Measurements from ENCODE around the gene ZC3H7B. TPM values are rescaled to one million over a fixed set of nuclear protein-coding genes. Genes with fewer than 3 reads are reported as not detected.
A peak's percentile ranks its signal among the peaks of the same experiment; 100 is the strongest.

Gene ZC3H7B
- polyA plus RNA-seq, 1 experiment: 59.4 TPM

DNA sequence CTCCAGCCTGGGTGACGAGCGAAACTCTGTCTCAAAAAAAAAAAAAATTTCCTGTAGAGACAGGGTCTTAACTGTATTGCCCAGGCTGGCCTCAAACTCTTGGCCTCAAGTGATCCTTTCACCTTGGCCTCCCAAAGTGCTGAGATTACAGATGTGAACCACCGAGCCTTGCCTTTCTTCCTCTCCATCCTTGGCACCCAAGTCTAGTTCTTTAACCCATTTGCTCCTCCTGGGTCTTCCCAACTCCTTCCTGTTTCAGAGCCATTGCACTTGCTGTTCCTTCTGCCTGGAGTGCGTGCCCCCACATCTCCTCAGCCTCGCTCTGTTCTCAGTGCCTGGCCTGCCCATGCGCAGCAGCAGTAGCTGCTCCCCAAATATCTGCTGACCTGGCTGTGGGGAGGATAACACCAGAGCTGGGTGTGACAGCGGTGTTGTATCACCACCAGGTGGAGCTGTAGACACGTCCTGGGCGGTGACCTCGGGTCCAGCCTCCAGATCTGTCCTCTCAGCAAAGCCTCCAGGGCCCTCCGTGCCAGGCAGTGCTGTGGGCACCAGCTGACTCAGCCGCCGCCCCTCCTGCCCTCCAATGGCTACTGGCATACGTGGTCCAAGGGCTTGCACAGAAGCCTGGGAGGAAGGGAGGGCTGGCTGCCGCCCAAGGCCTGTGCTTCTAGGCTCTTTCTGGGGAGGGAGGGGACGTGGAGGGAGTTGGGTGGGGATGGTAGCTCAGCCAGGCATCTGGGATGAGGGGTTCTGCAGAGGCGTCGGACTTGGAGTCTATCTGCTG lies 102.4 kb downstream of the ZC3H7B start:
- ChIA-PET CTCF (interaction anchor here (0.5 to 6.9 kb wide), 31 partner anchors 9 to 194 kb away, joined by 3 to 170 read pairs (median 5); partner anchors contain the start of genes ACO2, CSDC2, PHF5A and POLR3H), POLR2A (no interaction called here)
- no peak for DNase-seq (ENCODE audit: low read depth)
- no peaks in the 10 kb centered on the region for H3K27me3 ChIP-seq (ENCODE audit: control insufficient read depth, insufficient read depth, low read length)
- H3K4me3 ChIP-seq (ENCODE audit: low read depth, low read length): no peak overlapping the region
- no peaks in the 10 kb centered on the region for H3K36me3 ChIP-seq (ENCODE audit: control insufficient read depth, insufficient read depth, low read length)
- TF ChIP-seq, protein P1, sequence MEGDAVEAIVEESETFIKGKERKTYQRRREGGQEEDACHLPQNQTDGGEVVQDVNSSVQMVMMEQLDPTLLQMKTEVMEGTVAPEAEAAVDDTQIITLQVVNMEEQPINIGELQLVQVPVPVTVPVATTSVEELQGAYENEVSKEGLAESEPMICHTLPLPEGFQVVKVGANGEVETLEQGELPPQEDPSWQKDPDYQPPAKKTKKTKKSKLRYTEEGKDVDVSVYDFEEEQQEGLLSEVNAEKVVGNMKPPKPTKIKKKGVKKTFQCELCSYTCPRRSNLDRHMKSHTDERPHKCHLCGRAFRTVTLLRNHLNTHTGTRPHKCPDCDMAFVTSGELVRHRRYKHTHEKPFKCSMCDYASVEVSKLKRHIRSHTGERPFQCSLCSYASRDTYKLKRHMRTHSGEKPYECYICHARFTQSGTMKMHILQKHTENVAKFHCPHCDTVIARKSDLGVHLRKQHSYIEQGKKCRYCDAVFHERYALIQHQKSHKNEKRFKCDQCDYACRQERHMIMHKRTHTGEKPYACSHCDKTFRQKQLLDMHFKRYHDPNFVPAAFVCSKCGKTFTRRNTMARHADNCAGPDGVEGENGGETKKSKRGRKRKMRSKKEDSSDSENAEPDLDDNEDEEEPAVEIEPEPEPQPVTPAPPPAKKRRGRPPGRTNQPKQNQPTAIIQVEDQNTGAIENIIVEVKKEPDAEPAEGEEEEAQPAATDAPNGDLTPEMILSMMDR (IDR thresholded peaks at IDR 0.05; ENCODE audit: insufficient read depth, low read depth, low read length): peak; percentile 98

DNA sequence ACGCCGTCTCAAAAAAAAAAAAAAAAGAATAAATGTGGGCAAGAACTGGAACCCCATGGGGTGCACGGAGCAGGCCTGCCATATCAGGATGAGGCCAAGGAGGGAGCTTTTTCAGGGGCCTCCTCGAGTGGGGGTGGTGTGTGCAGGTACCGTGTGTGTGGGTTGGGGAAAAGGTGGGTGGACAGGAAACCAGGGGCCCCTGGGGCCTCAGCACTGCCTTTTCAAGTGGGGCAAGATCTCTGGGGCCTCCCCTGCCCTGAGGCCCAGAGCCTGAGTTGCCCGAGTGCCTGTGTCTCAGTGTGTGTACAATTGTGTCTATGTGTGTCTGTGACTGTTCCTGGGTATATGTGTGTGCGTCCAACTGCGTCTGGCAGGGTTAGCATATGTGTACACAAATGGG lies 104.3 kb downstream of the ZC3H7B start:
- H3K4me3 ChIP-seq (ENCODE audit: low read depth, low read length): no peak overlapping the region
- POLR2A ChIA-PET: no interaction called here
- DNase-seq (ENCODE audit: low read depth): no peak
- no peaks in the 10 kb centered on the region for H3K27me3 ChIP-seq (ENCODE audit: control insufficient read depth, insufficient read depth, low read length)
- H3K36me3 ChIP-seq (ENCODE audit: control insufficient read depth, insufficient read depth, low read length): no peaks in the 10 kb centered on the region
- CTCF ChIA-PET: interaction anchor here (1.8 to 6.9 kb wide), 4 partner anchors 40 to 120 kb away, joined by 10 to 170 read pairs (median 55); partner anchors contain the start of gene TOB2
- TF ChIP-seq, protein P1 (IDR thresholded peaks at IDR 0.05; ENCODE audit: insufficient read depth, low read depth, low read length): no peak

- ChIA-PET POLR2A (no interaction called here), CTCF (interaction anchor here (1.8 kb wide), 1 partner anchor 111 kb away, joined by 10 read pairs; no protein-coding TSS in a partner anchor)
- H3K4me3 ChIP-seq (ENCODE audit: low read depth, low read length): no peak overlapping the region
These were observed 105.1 kb downstream of the ZC3H7B start for GRCh38 chr22:41406410-41406809.

GRCh38 chr22:41407433-41407832 lies 106.1 kb downstream of the ZC3H7B start:
- H3K36me3 ChIP-seq (ENCODE audit: control insufficient read depth, insufficient read depth, low read length): no peaks in the 10 kb centered on the region
- no peaks in the 10 kb centered on the region for H3K27me3 ChIP-seq (ENCODE audit: control insufficient read depth, insufficient read depth, low read length)
- TF ChIP-seq, protein P1 (IDR thresholded peaks at IDR 0.05; ENCODE audit: insufficient read depth, low read depth, low read length): no peak
- CTCF ChIA-PET: interaction anchor here (0.7 to 1.8 kb wide), 2 partner anchors 106 to 110 kb away, joined by 3 to 10 read pairs; no protein-coding TSS in a partner anchor
- no peak for DNase-seq (ENCODE audit: low read depth)
- H3K4me3 ChIP-seq (ENCODE audit: low read depth, low read length): no peak overlapping the region
- POLR2A ChIA-PET: no interaction called here

More at GRCh38 chr22:41406410-41406809, 105.1 kb downstream of the ZC3H7B start:
- Histone ChIP-seq H3K27me3 (ENCODE audit: control insufficient read depth, insufficient read depth, low read length) (no peaks in the 10 kb centered on the region), H3K36me3 (ENCODE audit: control insufficient read depth, insufficient read depth, low read length) (no peaks in the 10 kb centered on the region)
- TF ChIP-seq, protein P1 (IDR thresholded peaks at IDR 0.05; ENCODE audit: insufficient read depth, low read depth, low read length): no peak
- no peak for DNase-seq (ENCODE audit: low read depth)

- Histone ChIP-seq H3K27me3 (ENCODE audit: control insufficient read depth, insufficient read depth, low read length) (no peaks in the 10 kb centered on the region), H3K4me3 (ENCODE audit: low read depth, low read length) (no peak overlapping the region), H3K36me3 (ENCODE audit: control insufficient read depth, insufficient read depth, low read length) (no peaks in the 10 kb centered on the region)
- ChIA-PET POLR2A (no interaction called here), CTCF (no interaction called here)
- TF ChIP-seq, protein P1 (IDR thresholded peaks at IDR 0.05; ENCODE audit: insufficient read depth, low read depth, low read length): no peak
- no peak for DNase-seq (ENCODE audit: low read depth)
These were observed 107.3 kb downstream of the ZC3H7B start for GRCh38 chr22:41408665-41409064.

Small RNA genes within 50 kb of the gene (small RNA-seq; reads per million reads assigned to genes)
- gene MIR6889 (ENCODE audit: insufficient read length, low read depth, low replicate concordance) (not detected), gene RNU6-495P (ENCODE audit: insufficient read length, low read depth, low replicate concordance) (not detected)

Other genes starting within 250 kb of the ZC3H7B start
- gene EP300, start 208.9 kb upstream of the ZC3H7B start, polyA plus RNA-seq (2011; rRNA removed): 11.2 and 13.0 TPM in 2 replicates
- 17.8 and 26.5 TPM in 2 replicates for gene L3MBTL2, start 96.2 kb upstream of the ZC3H7B start, polyA plus RNA-seq (2011; rRNA removed)
- gene CHADL, start 60.6 kb upstream of the ZC3H7B start, polyA plus RNA-seq (2011; rRNA removed): 0.51 and 0.70 TPM in 2 replicates
- 88.5 and 145 TPM in 2 replicates for gene RANGAP1, start 15.3 kb upstream of the ZC3H7B start, polyA plus RNA-seq (2011; rRNA removed)
- gene TEF, start 80.4 kb downstream of the ZC3H7B start, polyA plus RNA-seq (2011; rRNA removed): 21.0 and 28.7 TPM in 2 replicates
- gene TOB2, start 145.3 kb downstream of the ZC3H7B start, polyA plus RNA-seq (2011; rRNA removed): 16.6 and 24.3 TPM in 2 replicates
- gene PHF5A, start 167.2 kb downstream of the ZC3H7B start, polyA plus RNA-seq (2011; rRNA removed): 44.3 and 57.9 TPM in 2 replicates
- 20.5 and 60.5 TPM in 2 replicates for gene ACO2, start 167.6 kb downstream of the ZC3H7B start, polyA plus RNA-seq (2011; rRNA removed)
- gene POLR3H, start 242.9 kb downstream of the ZC3H7B start, polyA plus RNA-seq (2011; rRNA removed): 39.4 and 52.5 TPM in 2 replicates